IPS-15b (cell line): ENCODE results near the gene VSIG10L.

Experiments used
- H3K27me3 ChIP-seq: one replicate; pipeline ENCODE4 v1.6.1; 2013; ENCODE audit warnings: low read length; ENCODE audit not compliant: control insufficient read depth, insufficient read depth
- H3K36me3 ChIP-seq: one replicate; pipeline ENCODE4 v1.6.1; 2013; ENCODE audit warnings: low read length; ENCODE audit not compliant: control insufficient read depth, insufficient read depth
- H3K4me1 ChIP-seq: one replicate; pipeline ENCODE4 v1.6.1; 2013; ENCODE audit warnings: mild to moderate bottlenecking, low read length; ENCODE audit not compliant: control insufficient read depth, insufficient read depth
- H3K4me3 ChIP-seq: one replicate; pipeline ENCODE4 v1.5.1; 2013; ENCODE audit warnings: low read depth, low read length
- H3K9ac ChIP-seq: one replicate; pipeline ENCODE4 v1.6.1; 2013; ENCODE audit warnings: low read depth, mild to moderate bottlenecking, low read length
- H3K9me3 ChIP-seq: one replicate; pipeline ENCODE4 v1.6.1; 2013; ENCODE audit warnings: mild to moderate bottlenecking, low read length; ENCODE audit not compliant: control insufficient read depth, insufficient read depth

The VSIG10L gene

DNA sequence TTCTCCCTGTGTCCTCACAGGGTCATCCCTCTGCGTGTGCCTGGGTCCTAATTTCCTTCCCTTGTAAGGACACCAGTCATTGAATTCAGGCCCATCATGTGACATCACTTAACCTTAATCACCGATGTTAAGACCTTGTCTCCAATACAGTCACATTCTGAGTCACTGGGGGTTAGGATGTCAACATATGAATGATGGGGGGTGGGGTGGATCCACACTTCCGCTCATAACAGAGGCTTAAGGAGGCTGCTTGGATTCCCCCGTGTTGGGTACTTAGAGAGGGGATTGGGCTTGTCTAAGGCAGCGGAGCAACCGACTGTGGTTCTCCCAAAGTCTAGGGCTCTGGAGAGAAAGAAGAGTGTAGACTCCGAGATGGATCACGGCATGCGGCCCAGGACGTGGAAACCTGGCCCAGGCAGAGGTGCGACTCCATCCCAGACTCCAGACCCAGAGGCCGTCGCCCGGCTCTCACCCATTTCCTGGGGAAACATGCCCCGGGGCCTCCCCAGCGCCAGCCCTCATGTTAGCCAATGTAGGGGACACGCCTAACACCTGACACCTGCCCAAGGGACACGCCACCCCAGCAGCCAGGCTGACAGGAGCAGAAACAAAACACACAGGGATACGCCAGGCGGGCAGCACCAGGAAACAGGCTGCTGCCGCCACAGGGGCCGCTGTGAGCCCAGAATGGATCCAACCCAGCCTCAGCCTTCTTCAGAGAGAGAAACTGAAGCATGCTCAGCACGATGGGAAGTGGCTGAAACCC lies 47.5 kb downstream of the VSIG10L start:
- Histone ChIP-seq H3K9me3 (no peaks in the 10 kb centered on the region), H3K4me3 (peak overlapping the region; percentile 27), H3K9ac (peak overlapping the region; percentile 39), H3K4me1 (peaks cover 31% of the 10 kb centered on the region), H3K27me3 (no peaks in the 10 kb centered on the region), H3K36me3 (no peaks in the 10 kb centered on the region)

DNA sequence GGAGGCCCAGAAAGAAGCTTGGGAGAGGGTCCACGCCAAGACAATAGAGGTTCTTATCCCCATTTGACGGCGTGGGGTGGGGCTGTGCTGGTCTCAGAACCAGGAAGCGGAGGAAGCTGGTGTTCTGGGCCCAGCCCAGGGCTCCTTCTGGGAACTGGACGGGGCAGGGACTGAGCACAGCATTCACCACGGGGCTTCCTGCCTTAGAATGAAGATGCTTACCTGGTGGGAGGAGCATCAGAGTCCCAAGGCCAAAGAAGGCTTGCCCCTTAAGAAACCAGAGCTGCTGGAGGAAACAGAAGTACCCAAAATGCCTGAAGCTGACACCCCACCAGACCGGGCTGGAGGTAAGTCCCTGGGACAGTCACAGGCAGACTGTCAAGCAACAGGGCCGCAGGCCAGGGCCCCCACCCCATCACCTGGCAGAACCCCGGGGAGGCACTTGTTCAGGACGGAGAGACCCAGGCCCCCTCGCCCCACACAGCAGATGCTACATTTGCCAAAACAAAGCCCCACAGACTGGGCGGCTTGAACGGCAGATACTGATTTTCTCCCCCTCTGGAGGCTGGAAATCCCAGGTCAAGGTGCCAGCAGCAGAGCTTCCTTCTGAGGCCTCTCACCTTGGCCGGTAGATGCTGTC lies 48.2 kb downstream of the VSIG10L start:
- peak overlapping the region; percentile 27 for H3K4me3 ChIP-seq
- no peaks in the 10 kb centered on the region for H3K36me3 ChIP-seq
- no peaks in the 10 kb centered on the region for H3K9me3 ChIP-seq
- peak overlapping the region; percentile 39 for H3K9ac ChIP-seq
- peaks cover 31% of the 10 kb centered on the region for H3K4me1 ChIP-seq
- H3K27me3 ChIP-seq: no peaks in the 10 kb centered on the region

DNA sequence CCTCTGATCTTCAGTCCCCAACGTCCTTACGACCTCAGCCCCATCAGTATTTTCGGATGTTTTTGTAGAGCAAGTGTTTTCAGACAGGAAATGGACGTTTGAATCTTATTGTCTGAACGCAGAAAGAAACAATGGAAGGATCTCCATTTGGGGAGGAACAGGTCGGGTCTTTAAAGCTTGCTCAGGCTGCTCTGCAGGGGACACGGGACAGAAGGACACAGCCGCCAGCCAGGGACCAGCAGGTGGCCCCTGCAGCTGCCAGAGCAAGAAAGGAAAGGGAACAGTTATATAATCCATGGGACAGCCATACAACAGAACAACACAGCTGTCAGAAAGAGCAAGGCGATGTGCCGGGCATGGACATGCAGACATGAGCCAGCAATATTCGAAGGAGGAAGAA lies 49.0 kb downstream of the VSIG10L start:
- Histone ChIP-seq H3K9ac (no peak overlapping the region), H3K36me3 (no peaks in the 10 kb centered on the region), H3K4me1 (peaks cover 31% of the 10 kb centered on the region), H3K4me3 (no peak overlapping the region), H3K9me3 (no peaks in the 10 kb centered on the region), H3K27me3 (no peaks in the 10 kb centered on the region)

DNA sequence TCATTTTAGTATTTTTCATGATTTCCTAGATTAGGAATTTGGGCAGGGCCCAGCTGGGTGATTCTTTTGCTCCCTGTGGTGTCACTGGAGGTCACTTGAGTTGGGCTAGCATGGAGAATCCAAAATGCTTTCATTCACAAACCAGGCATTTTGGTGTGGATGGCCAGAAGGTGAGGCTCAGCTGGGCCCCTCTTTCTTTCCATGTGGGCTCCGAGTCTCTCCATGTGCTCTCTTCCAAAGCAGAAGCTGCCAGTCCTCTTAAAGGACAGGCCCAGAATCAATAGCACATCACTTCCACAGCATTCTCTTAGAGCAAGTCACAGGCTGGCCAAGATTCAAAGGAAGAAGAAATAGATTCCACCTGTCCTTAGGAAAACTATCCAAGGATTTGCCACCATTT lies 52.3 kb downstream of the VSIG10L start:
- Histone ChIP-seq H3K9me3 (no peaks in the 10 kb centered on the region), H3K36me3 (no peaks in the 10 kb centered on the region), H3K4me3 (no peak overlapping the region), H3K9ac (no peak overlapping the region), H3K27me3 (no peaks in the 10 kb centered on the region), H3K4me1 (peaks cover 16% of the 10 kb centered on the region)

DNA sequence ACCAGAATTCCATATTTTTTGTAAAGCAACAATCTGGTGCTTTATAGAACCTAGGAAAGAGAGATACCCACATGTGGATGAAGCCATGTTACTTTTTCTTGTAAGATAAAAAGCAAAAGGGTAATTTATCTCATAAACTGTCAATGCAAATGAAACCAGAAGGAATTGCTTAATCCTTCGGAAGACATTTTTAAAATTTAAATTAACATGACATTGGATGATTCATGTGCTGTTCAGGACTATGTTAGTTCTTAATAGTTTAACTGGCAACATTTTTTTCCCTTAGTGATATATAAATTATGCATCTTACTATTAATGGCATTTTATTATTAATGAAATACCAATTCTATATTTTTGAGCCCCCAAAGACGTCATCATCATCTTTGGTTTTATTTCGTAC lies 56.3 kb downstream of the VSIG10L start:
- H3K27me3 ChIP-seq: no peaks in the 10 kb centered on the region
- H3K9me3 ChIP-seq: no peaks in the 10 kb centered on the region
- H3K9ac ChIP-seq: no peak overlapping the region
- no peaks in the 10 kb centered on the region for H3K36me3 ChIP-seq
- H3K4me1 ChIP-seq: no peaks in the 10 kb centered on the region
- H3K4me3 ChIP-seq: no peak overlapping the region

DNA sequence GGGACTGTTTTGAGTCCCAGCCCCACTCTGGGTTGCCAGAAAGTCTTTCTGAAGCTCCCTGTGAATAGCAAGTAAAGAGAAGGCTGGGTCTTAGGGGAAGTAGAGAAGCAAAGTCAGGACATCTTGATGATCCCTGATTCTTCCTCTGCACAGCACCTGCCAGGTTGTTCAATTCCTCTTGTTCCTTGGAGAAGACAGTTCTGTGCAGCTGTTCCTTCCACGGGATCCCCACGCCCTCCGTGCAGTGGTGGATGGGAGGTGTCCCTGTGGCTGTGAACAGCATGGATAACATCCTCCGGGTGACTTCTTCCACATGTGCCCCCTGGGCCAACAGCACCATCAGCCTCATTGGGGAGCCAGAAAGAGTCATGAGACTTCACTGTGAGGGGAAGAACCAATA lies 59.6 kb downstream of the VSIG10L start:
- Histone ChIP-seq H3K4me1 (no peaks in the 10 kb centered on the region), H3K4me3 (no peak overlapping the region), H3K9ac (no peak overlapping the region), H3K9me3 (no peaks in the 10 kb centered on the region), H3K27me3 (no peaks in the 10 kb centered on the region), H3K36me3 (no peaks in the 10 kb centered on the region)
